Stimulated activated CD4-positive, alpha-beta T cell treated with anti-CD3 and anti-CD28 coated beads, Interleukin-4, amount 100 ng/mL, for 4 hours (primary cell): ENCODE data around the gene OR6Q1.
"Not testable (repeated sequence)": the region's sequence is repeated elsewhere in the genome, so short reads cannot be mapped to it uniquely, and the experiment has no call there.

Experiments used
- DNase-seq, 2 experiments: peaks; one replicate each; pipeline ENCODE4 v3.0.0-alpha.2; 2020

The OR6Q1 gene

GRCh38 chr11:58030653-58031052 is at the start of gene OR6Q1:
OR6Q1 (plus strand) TSS chr11:58030953; CDS start chr11:58030953, 0 bp downstream.
- DNase-seq, result no peak

GRCh38 chr11:57981536-57981935 is 49.2 kb upstream of the OR6Q1 start:
- DNase-seq, result no peak

- DNase-seq, result no peak
Observed at GRCh38 chr11:57982776-57983175, 48.0 kb upstream of the OR6Q1 start.

GRCh38 chr11:57983191-57983590 is 47.6 kb upstream of the OR6Q1 start:
- DNase-seq, result no peak

- DNase-seq, result not testable (repeated sequence)
Observed at GRCh38 chr11:57999523-57999922, 31.2 kb upstream of the OR6Q1 start.

GRCh38 chr11:58000021-58000420 is 30.7 kb upstream of the OR6Q1 start:
- not testable (repeated sequence) for DNase-seq

GRCh38 chr11:58000699-58001098 is 30.1 kb upstream of the OR6Q1 start:
- DNase-seq, result no peak

- no peak for DNase-seq
Observed at GRCh38 chr11:58003036-58003435, 27.7 kb upstream of the OR6Q1 start.

GRCh38 chr11:58003591-58003990 is 27.2 kb upstream of the OR6Q1 start:
- no peak for DNase-seq

- DNase-seq, result no peak
Observed at GRCh38 chr11:58004664-58005063, 26.1 kb upstream of the OR6Q1 start.

GRCh38 chr11:58006940-58007339 is 23.8 kb upstream of the OR6Q1 start:
- no peak for DNase-seq

- no peak for DNase-seq
Observed at GRCh38 chr11:58011771-58012170, 19.0 kb upstream of the OR6Q1 start.

- DNase-seq, result no peak
Observed at GRCh38 chr11:58023435-58023931, 7.3 kb upstream of the OR6Q1 start, which contains the start of gene OR9Q1. OR9Q1 (plus strand) TSS chr11:58023881; CDS start chr11:58179445, 155,564 bp downstream.

- no peak for DNase-seq
Observed at GRCh38 chr11:58024601-58025091, 6.1 kb upstream of the OR6Q1 start.

GRCh38 chr11:58027341-58027740 is 3.4 kb upstream of the OR6Q1 start:
- no peak for DNase-seq

GRCh38 chr11:58028687-58029411 is 1.9 kb upstream of the OR6Q1 start:
- DNase-seq, result no peak

- DNase-seq, result no peak
Observed at GRCh38 chr11:58034471-58034870, 3.7 kb downstream of the OR6Q1 start.

- no peak for DNase-seq
Observed at GRCh38 chr11:58039589-58039988, 8.8 kb downstream of the OR6Q1 start.

- DNase-seq, result no peak
Observed at GRCh38 chr11:58043379-58043778, 12.6 kb downstream of the OR6Q1 start.

- DNase-seq, result no peak
Observed at GRCh38 chr11:58046231-58046630, 15.5 kb downstream of the OR6Q1 start.

- DNase-seq, result no peak
Observed at GRCh38 chr11:58047818-58048217, 17.1 kb downstream of the OR6Q1 start.

- no peak for DNase-seq
Observed at GRCh38 chr11:58055806-58056401, 25.2 kb downstream of the OR6Q1 start.

GRCh38 chr11:58057481-58057880 is 26.7 kb downstream of the OR6Q1 start:
- no peak for DNase-seq
